ENCODE measurements around the gene INPP5F.
"Not testable (repeated sequence)": the region's sequence is repeated elsewhere in the genome, so short reads cannot be mapped to it uniquely, and the experiment has no call there.

Gene INPP5F

DNA sequence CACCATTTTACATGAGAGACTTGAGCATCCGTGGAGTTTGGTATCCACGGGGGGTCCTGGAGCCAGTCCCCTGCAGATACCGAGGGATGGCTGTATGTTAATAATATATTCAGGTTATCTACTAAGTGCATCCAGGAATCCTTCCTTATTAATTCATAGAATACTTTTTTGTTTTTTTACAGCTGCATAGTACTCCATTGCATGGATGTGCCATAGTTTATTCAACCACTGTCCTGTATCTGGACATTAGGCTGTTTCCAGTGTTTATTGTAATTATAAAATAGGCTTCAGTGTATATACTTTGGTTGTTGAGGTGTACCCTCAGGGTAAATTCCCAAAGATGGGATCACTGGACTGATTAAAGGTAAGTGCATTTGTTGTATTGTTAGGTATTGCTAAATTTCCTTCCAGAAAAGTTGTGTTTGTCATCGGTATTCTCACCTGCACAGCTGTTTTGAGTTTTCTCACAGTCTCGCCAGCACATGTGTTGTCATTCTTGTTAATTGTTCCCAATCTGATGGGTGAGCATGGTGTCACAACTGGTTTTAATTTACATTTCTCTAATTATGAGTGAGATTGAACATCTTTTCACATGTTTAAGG lies 55.1 kb downstream of the INPP5F start:
- no peak for DNase-seq

DNA sequence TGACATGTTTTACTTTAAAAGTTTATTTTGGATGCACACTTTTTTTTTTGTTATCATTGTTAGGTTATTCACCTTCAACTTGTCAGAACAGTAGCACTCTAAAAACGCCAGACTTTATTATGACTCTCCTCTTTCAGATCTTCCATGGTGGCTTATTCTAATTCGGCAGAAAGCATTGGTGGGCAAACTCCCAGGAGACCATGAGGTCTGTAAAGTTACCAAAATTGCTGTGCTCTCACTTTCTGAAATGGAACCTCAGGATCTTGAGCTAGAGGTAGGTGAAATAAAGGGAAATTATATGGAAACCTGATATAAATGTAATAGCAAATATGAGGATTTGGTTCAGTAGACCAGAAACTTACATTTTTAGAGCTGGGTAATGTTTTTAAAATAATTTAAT lies 55.6 kb downstream of the INPP5F start:
- DNase-seq, result no peak

DNA sequence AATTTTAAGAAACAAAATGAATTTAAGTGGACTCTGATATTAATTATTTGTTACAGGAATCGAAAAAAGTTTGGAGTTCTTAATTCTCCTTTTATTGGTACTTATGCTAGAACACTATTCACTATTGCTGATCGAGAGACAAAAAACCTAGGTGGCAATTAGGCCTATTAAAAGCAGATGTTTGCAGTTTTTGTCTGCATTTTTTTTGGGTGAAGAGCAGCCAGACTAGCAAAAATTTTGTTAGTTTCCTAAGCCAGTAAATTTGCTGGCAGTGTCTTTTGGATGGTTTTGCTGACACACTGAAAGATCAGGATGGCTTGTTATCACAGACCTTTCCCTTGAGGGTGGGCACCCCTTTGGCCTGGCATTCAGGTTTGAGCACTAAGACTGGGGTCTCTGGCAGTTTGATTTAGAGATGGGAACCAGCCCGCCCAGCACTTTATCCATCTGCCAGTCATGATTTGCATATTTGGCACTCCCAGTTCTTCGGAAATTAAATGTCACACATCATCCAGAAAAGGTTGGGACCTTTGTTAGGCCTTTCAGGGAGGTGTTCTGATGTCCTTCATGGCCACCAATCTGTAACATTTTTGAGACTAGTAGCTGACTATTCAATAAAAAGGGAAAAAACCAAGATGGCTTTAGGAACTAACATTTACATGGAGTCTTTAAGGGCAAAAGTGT lies 57.3 kb downstream of the INPP5F start:
- DNase-seq, result no peak

DNA sequence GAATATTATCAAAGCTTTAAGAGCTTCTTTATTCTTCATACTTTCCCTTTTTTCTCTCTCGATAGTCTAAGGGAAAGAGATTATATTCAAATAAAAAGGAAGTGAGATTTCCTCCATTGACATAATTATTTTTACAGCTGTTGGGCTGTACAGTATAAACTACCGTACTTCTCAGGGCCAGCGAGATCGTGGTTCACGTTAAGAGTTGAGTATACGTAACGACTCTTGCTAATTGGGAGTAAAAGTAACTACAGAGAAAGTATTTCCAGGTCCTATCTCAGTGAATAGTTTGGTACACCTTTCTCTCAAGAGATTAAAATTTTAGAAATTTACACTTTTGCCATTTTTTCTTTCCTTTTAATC lies 57.8 kb downstream of the INPP5F start:
- DNase-seq, result no peak

DNA sequence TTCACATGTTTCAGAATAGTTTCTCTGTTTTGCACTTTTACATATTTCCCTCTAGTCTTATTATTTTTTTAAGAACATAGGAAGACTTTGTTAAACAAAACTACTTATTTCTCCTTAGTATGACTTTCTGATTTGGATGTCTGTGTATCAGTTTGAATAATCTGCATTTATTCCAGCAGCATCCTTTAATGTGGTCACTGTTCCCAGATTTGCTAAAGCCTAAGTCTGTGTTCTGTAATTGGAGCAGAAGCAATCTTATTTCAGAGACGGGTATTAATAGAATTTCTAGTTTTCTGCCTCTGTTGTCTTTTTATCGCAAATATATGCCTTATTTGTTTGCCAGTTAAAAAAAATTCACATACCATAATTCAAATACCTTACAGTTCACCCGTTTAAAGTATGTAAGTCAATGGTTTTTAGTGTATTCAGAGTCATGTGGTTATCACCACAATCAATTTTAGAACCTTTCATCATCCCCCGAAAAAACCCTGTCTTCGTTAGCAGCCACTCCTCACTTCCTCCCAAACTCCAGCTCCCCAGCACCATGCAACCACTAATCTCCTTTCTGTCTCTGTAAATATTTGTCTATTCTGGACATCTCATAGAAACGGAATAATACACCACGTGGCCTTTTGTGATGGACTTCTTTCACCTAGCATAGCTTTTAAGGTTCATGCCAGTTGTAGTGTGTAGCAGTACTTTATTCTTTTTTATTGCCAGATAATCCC lies 58.7 kb downstream of the INPP5F start:
- no peak for DNase-seq

DNA sequence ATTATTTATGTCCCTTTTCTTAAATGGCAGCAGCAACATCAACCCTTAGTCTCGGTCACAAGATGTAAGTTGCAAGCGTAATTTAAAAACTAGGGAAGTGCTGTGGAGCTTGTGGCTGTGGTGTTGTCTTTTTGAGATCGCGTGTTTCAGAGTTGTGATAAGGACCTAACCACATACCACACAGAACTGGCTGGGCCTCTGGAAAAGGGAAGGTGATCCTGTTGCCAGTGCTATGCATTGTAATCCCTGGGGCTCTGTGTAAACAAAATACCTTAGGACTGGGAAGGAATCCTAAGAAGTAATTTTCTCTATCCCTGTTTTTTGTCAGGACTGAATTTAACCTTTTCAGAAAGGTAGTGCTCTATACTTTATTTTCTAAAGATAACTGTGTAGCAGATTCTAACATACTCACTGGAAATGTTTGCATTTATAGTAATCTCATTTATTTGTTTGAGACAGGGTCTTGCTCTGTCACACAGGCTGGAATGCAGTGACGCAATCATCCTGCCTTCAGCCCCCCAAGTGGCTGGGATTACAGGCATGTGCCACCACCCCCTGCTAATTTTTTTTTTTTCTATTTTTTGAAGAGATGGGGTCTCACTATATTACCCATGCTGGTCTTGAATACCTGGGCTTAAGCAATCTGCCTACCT lies 60.4 kb downstream of the INPP5F start:
- no peak for DNase-seq

DNA sequence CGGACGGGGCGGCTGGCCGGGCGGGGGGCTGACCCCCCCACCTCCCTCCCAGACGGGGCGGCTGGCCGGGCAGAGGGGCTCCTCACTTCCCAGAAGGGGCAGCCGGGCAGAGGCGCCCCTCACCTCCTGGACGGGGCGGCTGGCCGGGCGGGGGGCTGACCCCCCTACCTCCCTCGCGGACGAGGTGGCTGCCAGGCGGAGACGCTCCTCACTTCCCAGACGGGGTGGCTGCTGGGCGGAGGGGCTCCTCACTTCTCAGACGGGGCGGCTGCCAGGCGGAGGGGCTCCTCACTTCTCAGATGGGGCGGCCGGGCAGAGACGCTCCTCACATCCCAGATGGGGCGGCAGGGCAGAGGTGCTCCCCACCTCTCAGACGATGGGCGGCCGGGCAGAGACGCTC lies 69.3 kb downstream of the INPP5F start:
- DNase-seq, result not testable (repeated sequence)

DNA sequence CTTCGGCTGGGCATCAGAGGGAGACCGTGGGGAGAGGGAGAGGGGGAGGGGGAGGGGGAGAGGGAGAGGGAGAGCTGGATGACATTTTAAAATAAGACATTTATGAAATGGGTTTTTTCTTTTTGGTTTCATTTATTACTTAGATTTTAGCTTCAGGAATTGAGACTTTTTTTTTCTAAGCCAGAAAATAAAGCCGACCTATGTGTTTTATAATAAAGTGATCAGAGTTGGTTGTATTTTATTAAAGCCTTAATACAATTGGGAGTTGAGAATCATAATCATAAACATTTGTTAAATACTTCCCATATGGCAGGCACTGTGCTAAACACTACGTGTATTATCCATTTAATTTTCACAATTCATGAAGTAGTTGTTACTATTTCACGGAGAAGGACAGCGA lies 70.2 kb downstream of the INPP5F start:
- no peak for DNase-seq

DNA sequence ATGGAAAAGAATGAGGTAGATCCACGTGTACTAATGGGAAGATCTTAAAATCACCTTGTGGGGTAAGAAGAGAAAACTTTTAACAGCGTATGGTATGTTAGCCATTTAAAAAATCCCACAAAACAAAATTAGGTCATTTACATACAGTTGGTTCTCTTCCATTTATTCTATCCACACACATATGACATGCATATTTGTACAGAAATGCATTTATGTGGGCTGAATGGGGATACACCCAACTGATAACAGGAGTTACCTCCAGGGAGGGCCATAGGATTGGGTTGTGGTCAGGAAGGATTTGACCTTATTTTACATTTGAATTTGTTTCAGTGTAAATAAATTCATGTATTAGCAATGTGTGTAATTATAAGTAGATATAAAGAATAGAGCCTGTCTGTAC lies 75.3 kb downstream of the INPP5F start:
- no peak for DNase-seq

DNA sequence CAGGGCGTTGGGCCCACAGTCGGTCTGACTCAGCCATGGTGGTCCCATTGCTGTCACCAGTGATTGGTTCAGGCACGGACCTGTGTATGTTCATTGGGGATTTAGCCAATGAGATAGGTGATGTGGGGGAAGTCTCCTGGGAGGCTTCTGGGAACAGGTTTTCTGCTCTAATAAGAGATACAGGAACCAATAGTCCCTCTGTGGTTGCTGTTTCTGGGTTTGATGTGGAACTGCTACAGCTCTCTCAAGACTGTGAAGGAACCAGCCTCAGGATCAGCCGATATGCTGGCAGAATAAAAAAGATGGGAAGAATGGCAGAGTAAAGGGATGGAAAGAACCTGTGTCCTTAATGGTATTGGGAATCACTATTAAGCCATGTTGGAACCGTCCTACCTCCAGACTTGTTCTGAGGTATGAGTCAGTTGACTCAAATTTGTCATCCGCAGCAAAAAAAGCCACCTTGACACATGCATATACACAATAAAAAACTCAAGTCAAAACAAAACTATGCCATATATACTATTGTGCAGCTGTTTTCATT lies 76.2 kb downstream of the INPP5F start:
- DNase-seq, result no peak

DNA sequence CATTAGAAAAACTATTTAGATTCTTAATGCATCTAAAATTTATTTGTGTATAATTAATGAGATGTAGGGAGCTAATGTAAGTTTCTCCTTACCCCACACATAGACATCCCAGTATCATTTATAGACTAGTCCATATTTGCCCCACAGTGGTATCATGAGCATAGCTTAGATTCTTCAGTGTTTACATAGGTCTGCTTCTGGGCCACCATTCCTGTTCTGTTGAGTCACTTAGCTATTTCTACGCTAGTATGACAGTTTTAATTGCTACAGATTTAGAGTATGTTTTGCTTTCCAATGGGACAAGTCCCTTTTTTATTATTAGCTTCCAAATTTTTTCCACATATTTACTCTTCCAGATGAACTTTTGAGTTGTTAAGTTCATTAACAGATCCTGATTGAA lies 77.4 kb downstream of the INPP5F start:
- no peak for DNase-seq

DNA sequence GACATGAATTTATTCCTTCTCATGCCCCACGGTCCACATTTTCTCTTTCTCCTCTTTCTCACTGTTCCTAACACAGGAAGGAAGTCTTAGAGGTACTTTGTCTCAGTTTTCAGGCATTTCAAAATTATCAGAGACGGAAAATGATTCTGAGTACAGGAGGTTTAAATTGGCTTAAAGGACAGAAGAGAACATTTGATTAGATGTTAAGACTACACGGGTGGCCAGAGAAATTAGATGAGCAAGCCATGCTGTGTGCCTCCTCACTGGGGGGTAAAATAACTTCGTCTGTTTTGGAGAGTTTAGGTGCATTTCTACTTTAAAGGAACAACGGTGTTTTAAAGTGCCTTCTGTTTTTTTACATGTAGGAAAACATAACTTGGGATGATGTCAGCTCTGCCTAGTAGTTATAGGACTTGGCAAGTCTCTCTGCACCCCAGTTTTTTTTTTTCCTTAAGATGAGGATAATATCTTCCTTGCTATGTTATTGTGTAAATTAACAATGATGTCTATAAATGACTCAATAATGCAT lies 79.9 kb downstream of the INPP5F start:
- no peak for DNase-seq

DNA sequence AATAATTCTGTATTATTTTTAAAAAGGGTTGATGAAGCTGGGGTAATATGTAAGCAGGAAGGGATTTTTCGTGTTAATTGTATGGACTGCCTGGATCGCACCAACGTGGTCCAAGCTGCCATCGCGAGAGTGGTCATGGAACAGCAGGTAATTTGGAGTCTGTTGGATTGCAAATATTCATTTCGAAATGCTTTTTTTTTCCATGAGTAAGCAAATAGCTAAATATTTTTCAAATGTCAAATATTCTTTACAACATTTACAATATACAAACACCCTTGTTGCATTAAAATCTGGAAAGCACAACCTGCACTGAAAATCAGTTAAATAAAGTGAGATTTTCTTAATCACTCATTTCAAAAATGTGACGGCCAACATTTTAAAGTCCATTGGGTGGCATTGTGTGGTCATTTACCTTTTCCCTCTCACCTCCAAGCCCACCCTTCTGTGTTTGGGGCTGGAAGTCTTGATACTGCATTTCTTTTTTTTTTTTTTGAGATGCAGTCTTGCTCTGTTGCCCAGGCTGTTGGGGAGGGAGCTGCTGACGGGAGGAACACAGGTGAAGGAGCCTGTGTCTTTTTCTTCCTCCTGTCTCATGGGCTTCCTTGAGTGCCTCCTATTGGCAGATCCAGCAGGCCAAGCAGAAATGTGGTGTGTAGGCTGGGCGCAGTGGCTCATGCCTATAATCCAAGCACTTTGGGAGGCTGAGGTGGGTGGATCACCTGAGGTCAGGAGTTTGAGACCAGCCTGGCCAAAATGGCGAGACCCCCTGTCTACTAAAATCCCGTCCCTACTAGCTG lies 80.7 kb downstream of the INPP5F start:
- DNase-seq, result no peak

DNA sequence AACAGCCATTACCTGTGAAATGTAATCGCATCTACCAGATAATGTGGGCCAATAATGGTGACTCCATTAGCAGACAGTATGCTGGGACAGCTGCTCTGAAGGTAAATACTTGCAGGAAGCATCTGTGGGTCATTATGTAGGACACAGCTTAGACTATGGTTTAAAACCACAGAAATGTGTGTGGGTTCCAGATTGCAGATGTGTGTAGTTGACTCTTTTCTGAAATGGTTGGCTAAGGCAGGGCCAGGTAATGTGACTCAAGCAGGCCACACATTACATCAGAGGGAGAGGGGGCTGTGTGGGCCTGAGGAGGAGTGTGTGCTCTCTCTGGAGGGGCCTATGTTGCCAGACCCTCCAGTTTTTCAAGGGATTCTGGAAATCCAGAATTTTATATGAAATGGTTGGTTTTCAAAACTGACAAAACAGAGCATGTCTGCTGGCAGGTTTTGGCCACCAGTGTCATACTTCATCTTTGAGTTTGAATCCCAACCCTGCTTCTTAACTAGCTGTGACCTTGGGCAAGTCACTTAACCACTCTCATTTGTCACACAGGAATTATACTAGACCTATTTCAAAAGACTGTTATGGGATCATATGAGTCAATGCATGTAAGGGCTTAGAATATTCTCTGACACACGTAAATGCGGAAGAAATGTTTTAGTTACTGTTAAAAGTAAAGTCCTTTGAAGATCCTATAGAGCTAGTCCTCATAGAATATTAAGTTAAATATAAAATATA lies 82.3 kb downstream of the INPP5F start:
- DNase-seq, result no peak

DNA sequence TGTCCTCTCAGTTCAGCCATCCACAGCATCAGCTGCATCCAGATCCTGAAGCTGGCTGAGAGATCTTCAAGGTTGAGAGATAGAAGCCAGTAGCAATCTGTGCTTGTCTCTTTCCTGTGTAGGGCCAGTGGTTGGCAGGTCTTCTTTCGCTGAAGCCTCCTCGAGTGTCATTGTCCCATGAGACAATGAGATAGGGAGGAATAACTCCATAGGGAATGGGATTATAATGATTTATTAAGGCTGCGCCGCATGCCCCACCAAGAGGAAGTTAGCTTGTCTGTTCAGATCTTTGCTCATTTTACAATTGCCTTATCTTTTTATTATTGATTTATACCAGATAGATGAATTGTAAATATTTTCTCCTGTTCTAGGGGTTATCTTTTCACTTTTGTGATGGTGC lies 85.3 kb downstream of the INPP5F start:
- no peak for DNase-seq

DNA sequence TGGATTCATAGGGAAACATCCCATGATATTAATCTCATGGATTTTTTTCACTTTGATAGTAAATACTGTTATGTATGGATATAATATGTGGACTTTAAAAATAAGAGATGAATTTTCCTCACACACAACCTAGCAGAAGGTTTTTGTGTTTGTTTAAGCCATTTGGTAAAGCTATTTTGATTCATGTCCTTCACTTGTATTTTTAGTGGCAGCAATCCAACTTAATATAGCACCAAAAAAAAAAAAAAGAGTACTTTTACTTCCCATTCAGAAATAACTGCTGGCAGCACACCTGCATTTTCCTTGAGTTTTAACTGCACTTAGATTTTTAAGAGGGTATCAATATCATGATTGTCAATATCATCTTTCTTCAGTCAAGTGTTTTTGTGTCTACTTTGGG lies 86.8 kb downstream of the INPP5F start:
- no peak for DNase-seq

DNA sequence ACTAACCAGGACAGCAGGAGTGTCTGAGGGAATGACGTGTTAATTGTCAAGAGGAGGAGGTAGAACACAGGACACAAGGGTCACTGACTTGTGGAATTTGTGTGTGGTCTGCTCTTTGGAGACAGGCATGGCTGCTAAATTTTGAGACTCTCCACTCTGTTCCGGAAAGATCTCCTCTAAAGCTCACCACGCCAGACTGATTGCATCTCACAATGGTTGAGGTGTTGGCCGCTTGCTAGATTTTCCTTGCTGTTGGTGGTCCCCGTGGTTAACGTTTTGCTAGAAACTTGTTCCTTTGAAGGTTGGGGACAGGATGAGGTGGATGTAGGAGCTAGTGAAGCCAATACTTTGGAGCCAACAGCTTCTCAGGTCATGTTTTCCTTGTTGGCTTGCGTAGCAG lies 89.8 kb downstream of the INPP5F start:
- DNase-seq, result no peak

DNA sequence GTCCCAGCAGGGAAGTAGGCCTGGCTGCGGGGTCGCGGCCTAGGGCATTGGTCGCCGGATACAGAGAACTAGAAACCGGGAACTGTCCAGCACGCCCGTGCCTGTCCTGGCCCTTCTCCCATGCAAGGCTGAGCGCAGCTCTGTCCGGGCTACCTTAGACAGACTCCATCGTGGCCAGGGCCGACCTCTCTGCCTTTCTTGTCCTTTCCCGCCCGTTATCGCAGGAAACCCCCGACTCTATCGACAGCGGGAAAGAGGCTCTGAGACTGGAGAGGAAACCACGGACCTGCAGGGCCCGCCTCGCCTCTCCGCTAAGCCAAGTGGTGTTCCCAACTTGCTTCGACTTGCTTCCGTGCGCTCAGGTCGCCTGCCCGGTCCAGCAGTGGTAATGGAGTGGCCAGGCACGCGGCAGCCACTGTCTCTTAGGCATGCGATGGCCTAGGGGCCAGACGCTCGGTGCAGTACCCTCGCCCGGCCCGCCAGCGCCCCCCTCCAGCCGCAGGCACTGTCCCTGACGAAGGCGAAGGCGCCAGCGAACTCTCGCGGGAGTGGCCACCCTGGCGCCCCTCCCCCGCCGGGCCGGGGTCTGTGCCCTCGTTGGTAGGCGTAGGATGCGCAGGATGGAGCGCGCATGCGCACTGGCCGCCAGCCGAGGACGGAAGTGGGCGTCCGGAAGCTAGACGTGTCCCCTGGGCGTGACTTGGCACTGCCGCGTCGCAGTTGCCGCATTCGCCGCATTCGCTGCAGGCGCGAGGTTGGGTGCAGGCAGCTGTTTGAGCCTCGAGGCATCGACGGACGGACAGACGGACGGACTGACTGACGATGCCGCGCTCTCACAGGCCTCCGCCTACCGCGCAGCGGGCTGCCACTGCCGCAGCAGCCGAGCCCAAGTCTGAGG lies 92.4 kb downstream of the INPP5F start:
- DNase-seq, result no peak

DNA sequence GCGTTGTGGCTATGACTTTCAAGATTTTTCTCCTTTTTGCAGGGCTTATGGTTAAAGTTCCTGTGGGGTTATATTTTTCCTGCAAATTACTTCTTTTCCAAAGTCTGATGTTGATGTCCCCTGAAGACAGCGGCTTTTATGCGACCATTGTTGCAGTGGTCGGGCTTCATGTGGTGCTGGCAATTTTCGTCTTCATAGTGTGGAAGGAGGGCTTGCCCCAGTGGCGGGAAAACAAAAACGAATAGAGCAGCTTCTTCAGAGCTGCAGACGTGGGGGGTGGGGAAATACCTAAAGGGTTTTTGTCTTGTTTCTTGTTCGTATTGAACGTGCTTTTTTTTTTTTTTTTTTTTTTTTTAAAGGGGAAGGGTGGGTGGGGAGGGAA lies 93.0 kb downstream of the INPP5F start:
- no peak for DNase-seq

DNA sequence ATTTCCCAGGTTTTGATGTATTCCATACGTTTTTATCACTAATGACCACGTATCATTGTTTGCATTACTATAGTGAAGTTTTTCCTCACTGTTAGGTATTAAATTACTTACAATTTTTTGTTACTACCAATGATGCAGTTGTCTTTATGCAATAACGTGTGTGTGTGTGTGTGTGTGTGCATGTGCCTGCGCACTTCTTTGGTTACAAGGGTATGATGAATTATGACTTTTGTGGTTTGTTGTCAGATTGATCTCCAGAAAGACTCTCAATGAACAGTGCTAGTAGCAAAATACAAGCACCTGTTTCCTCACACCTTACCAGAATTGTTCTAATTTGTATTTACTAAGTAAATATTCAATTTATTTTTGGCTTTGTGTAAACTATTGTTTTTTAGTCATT lies 95.3 kb downstream of the INPP5F start:
- DNase-seq, result no peak

DNA sequence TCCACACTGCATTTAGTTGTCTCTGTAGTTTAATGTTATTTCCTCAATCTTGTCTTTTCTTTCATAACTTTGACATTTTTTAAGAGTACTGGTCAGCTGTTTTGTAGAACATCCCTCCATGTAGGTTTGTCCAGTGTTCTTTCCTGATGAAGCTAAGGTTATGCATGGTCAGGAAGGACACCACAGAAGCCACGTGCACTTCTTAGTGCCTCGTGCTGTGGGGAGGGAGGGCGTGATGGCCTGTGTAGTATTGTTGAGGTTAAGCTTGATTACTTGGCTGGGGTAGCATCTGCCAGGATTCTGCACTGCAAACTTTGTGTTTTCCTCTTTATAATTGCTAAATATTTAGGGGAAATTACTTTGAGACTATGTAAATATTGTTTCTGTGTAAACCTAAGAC lies 98.4 kb downstream of the INPP5F start:
- no peak for DNase-seq

Data from stimulated activated CD4-positive, alpha-beta T cell treated with anti-CD3 and anti-CD28 coated beads, Interleukin-1b, Interleukin-23, amount 100 ng/mL, for 48 hours (primary cell).